Activated naive CD8-positive, alpha-beta T cell treated with anti-CD3 and anti-CD28 coated beads for 36 hours (primary cell): Measurements from ENCODE around the gene SIGLEC15. TPM values are rescaled to one million over a fixed set of nuclear protein-coding genes. Genes with fewer than 3 reads are reported as not detected.
"Not testable (repeated sequence)": the region's sequence is repeated elsewhere in the genome, so short reads cannot be mapped to it uniquely, and the experiment has no call there.

ENCODE experiments used
- DNase-seq: peaks from one replicate; pipeline ENCODE4 v3.0.0; 2021
- H3K27ac Mint-ChIP-seq: one replicate; pipeline ENCODE4 v1.8.0; 2022; ENCODE audit warnings: mild to moderate bottlenecking, moderate library complexity, mixed read lengths
- H3K27me3 Mint-ChIP-seq: one replicate; pipeline ENCODE4 v1.8.0; 2022; ENCODE audit warnings: mild to moderate bottlenecking, mixed read lengths
- H3K36me3 Mint-ChIP-seq: one replicate; pipeline ENCODE4 v1.8.0; 2021; ENCODE audit warnings: mild to moderate bottlenecking, mixed read lengths
- H3K4me1 Mint-ChIP-seq: one replicate; pipeline ENCODE4 v1.8.0; 2021; ENCODE audit warnings: mixed read lengths
- H3K4me3 Mint-ChIP-seq: one replicate; pipeline ENCODE4 v1.8.0; 2022; ENCODE audit warnings: mild to moderate bottlenecking, moderate library complexity, mixed read lengths
- H3K9me3 Mint-ChIP-seq: one replicate; pipeline ENCODE4 v1.8.0; 2022; ENCODE audit warnings: mixed read lengths
- total RNA-seq, 2 experiments: library from RNA; stranded (reverse); gene quantifications; one replicate each; pipeline ENCODE4 v1.2.3, GENCODE V29; 2021

SIGLEC15 gene
- total RNA-seq, 2 experiments from 2014 or later = not detected

DNA sequence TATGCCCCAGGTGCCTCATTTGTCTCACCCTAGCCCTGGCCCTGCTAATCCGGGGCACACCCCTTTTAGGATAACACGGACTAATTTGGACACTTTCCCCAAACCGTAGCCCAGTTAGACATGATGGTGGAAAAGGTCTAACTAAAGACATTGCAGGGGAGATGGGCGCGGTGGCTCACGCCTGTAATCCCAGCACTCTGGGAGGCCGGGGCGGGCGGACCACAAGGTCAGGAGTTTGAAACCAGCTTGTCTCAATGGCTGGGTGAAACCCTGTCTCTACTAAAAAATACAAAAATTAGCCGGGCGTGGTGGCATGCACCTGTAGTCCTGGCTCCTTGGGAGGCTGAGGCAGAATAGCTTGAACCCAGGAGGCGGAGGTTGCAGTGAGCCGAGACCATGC, 23.2 kb downstream of the SIGLEC15 start:
- peaks cover 21% of the 10 kb centered on the region for H3K36me3 Mint-ChIP-seq
- peaks cover 31% of the 10 kb centered on the region for H3K4me1 Mint-ChIP-seq
- H3K27ac Mint-ChIP-seq = peak overlapping the region; percentile 25
- not testable (repeated sequence) for DNase-seq, H3K27me3 Mint-ChIP-seq, H3K4me3 Mint-ChIP-seq, H3K9me3 Mint-ChIP-seq

DNA sequence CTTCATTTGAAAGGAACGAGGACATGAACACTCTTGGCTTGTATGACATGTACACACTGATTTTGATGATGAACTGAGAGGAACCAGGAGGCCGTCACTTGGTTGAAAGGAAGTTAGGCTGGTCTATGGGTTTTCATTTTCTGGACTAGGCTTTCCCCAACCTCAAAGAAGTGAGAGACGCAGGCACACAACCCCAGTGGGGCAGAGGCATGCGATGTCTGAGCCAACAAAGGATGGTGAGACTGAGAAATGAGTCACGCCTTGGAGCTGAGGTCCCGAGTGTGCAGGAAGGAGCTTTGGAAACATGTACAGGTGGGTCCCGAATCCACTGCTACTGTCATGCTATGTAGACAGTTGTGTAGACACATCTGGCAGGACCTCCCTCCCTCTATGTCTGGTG, 24.1 kb downstream of the SIGLEC15 start:
- H3K4me3 Mint-ChIP-seq = no peak overlapping the region
- peaks cover 22% of the 10 kb centered on the region for H3K36me3 Mint-ChIP-seq
- H3K4me1 Mint-ChIP-seq = peaks cover 31% of the 10 kb centered on the region
- peak overlapping the region; percentile 71 for H3K27ac Mint-ChIP-seq
- H3K27me3 Mint-ChIP-seq = no peaks in the 10 kb centered on the region
- no peaks in the 10 kb centered on the region for H3K9me3 Mint-ChIP-seq
- DNase-seq = no peak

DNA sequence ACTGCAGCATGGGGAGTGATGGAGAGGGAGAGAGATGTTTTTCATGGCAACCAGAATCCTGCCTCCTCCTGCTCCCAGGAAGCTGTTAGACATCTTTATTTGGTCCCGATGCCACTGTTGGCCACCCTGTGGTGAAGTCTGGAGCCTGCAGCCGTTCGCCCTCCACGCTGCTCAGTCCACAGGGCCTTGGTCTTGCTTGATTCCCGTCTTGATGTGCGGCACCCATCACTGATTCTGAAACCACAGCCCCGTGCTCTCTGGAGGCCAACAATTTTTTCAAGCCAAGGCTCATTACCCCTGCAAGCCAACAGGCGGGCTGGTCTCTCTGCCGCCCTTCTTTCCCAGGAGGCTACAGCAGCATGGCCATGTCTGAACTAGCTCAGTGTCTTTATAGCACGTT, 24.5 kb downstream of the SIGLEC15 start:
- DNase-seq = no peak
- no peaks in the 10 kb centered on the region for H3K27me3 Mint-ChIP-seq
- H3K36me3 Mint-ChIP-seq = peaks cover 22% of the 10 kb centered on the region
- H3K27ac Mint-ChIP-seq = no peak overlapping the region
- no peaks in the 10 kb centered on the region for H3K9me3 Mint-ChIP-seq
- no peak overlapping the region for H3K4me3 Mint-ChIP-seq
- peaks cover 27% of the 10 kb centered on the region for H3K4me1 Mint-ChIP-seq

GRCh38 chr18:45851161-45851925, 25.9 kb downstream of the SIGLEC15 start:
- H3K4me1 Mint-ChIP-seq = peaks cover 25% of the 10 kb centered on the region
- H3K9me3 Mint-ChIP-seq = no peaks in the 10 kb centered on the region

DNA sequence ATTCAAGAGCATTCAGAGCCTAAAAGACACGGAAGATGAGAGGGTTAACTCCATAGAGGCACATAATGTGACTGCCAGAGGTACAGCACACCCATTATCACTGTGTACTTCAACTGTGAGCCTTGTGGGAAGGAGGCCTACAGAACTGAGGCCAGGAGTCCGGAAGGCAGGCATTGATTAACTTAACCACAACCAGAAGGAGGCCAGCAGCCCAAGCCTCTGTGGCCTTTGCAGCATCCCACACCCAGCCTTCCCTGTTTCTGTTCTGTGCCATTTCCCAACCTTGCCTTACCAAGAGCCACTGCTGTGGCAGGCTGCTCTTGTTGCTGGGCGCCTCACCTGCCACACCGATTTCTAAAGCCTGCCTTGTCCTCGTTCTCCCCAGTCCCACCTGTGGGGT, 27.2 kb downstream of the SIGLEC15 start:
- peaks cover 14% of the 10 kb centered on the region for H3K4me1 Mint-ChIP-seq
- peaks cover 26% of the 10 kb centered on the region for H3K36me3 Mint-ChIP-seq
- H3K4me3 Mint-ChIP-seq = no peak overlapping the region
- no peak overlapping the region for H3K27ac Mint-ChIP-seq
- no peaks in the 10 kb centered on the region for H3K27me3 Mint-ChIP-seq
- no peak for DNase-seq
- H3K9me3 Mint-ChIP-seq = no peaks in the 10 kb centered on the region

More at GRCh38 chr18:45851161-45851925, 25.9 kb downstream of the SIGLEC15 start:
- Mint-ChIP-seq H3K27me3 (no peaks in the 10 kb centered on the region), H3K4me3 (no peak overlapping the region), H3K36me3 (peaks cover 22% of the 10 kb centered on the region), H3K27ac (peak overlapping the region; percentile 21)
- DNase-seq = no peak

DNA sequence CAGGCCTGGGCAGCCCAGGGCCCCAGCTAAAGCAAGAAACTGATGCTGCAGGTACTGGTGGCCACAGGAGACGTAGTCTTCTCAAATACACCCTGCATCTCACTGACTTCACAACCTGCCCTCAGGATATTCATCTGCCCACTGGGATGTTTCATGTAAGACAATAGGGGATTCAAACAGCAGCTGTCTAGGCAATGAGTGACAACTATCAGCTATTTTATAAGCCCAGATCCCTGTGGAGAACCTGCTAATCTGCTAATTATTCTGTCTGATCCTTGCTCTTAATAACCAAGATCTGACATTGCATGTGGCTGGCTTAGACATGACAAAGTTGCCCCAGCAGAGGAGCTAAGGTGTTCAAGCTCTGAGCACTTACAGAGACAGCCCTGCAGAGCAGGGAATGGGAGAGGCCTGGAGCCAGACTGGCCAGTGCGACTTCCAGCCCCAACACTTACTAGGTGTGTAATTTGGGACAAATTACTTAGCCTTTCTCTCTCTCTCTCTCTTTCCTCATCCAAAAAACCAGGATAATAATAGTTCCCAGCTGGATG, 28.6 kb downstream of the SIGLEC15 start:
- DNase-seq = no peak
- Mint-ChIP-seq H3K27me3 (no peaks in the 10 kb centered on the region), H3K27ac (no peak overlapping the region)

GRCh38 chr18:45856531-45856930, 31.1 kb downstream of the SIGLEC15 start:
- no peaks in the 10 kb centered on the region for H3K9me3 Mint-ChIP-seq
- no peak for DNase-seq
- no peak overlapping the region for H3K4me3 Mint-ChIP-seq
- H3K27ac Mint-ChIP-seq = no peak overlapping the region
- H3K27me3 Mint-ChIP-seq = no peaks in the 10 kb centered on the region
- peaks cover 16% of the 10 kb centered on the region for H3K36me3 Mint-ChIP-seq
- no peaks in the 10 kb centered on the region for H3K4me1 Mint-ChIP-seq

More for the DNA sequence above, 28.6 kb downstream of the SIGLEC15 start:
- Mint-ChIP-seq H3K4me3 (no peak overlapping the region), H3K36me3 (peaks cover 20% of the 10 kb centered on the region), H3K4me1 (peaks cover 7% of the 10 kb centered on the region), H3K9me3 (no peaks in the 10 kb centered on the region)

DNA sequence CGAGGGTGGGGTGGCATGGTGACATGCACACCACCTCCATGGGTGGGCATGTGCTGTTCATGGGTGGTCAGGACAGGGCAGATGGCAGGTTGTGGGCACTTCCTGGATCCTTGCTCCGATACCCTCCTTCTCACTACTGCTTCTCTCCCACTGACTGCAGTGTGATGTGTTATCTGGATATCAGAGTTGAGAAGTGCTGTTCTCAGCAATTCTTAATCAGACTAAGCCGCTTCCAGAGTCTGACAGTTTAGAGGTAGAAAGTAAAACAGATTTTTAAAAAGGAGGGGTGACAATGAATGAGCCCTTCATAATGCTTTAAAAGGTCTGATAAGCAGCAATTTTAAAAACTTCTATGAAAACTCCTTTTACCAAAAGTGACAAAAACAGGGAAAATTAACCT, 33.9 kb downstream of the SIGLEC15 start:
- H3K4me1 Mint-ChIP-seq = peaks cover 8% of the 10 kb centered on the region
- H3K27ac Mint-ChIP-seq = no peak overlapping the region
- H3K27me3 Mint-ChIP-seq = no peaks in the 10 kb centered on the region
- peaks cover 25% of the 10 kb centered on the region for H3K36me3 Mint-ChIP-seq
- DNase-seq = no peak
- peaks cover 4% of the 10 kb centered on the region for H3K9me3 Mint-ChIP-seq
- H3K4me3 Mint-ChIP-seq = no peak overlapping the region

- no peak for DNase-seq
- H3K4me1 Mint-ChIP-seq = peaks cover 8% of the 10 kb centered on the region
- H3K36me3 Mint-ChIP-seq = peaks cover 36% of the 10 kb centered on the region
- peaks cover 4% of the 10 kb centered on the region for H3K9me3 Mint-ChIP-seq
- no peak overlapping the region for H3K4me3 Mint-ChIP-seq
- no peak overlapping the region for H3K27ac Mint-ChIP-seq
- H3K27me3 Mint-ChIP-seq = no peaks in the 10 kb centered on the region
Measured at GRCh38 chr18:45860492-45860891, 35.0 kb downstream of the SIGLEC15 start.

DNA sequence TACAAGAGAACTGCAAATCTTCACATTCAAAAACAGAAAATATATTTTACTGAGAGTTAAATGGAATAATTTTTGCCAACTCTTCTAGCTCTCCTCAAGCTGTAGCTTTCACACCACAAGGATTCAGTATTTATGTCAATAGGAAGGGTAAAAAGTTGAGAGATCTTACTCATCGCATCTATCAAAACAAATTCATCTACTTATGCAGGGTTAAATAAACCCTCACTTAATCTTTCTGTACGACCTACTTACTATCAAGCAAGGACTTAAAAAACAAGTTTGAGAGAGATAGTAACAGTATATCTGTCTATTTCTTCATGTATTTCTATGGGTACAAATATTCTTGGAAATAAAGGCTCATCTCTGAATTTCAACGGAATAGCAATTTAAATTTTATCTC, 35.5 kb downstream of the SIGLEC15 start:
- Mint-ChIP-seq H3K36me3 (peaks cover 41% of the 10 kb centered on the region), H3K27me3 (no peaks in the 10 kb centered on the region), H3K27ac (no peak overlapping the region), H3K4me1 (peaks cover 8% of the 10 kb centered on the region), H3K4me3 (no peak overlapping the region), H3K9me3 (peaks cover 4% of the 10 kb centered on the region)
- no peak for DNase-seq

DNA sequence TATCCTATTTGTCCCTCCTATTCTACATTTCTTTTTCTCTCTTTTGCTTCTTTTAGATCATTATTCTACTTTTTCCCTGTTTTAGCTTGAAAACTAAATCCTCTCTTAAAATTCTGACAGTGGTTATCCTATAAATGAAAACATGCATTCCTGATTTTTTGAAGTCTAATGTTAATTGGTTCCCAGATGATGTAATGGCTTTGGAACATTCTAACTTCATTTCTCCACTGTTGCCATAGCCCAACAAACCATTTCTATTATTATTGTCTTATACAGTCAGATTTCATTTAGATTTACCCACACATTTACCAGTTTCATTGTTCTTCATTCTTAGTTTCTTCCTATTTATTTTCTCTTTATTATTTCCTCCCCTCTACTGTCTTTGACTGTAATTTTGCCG, 36.5 kb downstream of the SIGLEC15 start:
- peaks cover 4% of the 10 kb centered on the region for H3K9me3 Mint-ChIP-seq
- no peak overlapping the region for H3K4me3 Mint-ChIP-seq
- H3K27ac Mint-ChIP-seq = no peak overlapping the region
- no peaks in the 10 kb centered on the region for H3K27me3 Mint-ChIP-seq
- peaks cover 8% of the 10 kb centered on the region for H3K4me1 Mint-ChIP-seq
- H3K36me3 Mint-ChIP-seq = peaks cover 49% of the 10 kb centered on the region
- no peak for DNase-seq

DNA sequence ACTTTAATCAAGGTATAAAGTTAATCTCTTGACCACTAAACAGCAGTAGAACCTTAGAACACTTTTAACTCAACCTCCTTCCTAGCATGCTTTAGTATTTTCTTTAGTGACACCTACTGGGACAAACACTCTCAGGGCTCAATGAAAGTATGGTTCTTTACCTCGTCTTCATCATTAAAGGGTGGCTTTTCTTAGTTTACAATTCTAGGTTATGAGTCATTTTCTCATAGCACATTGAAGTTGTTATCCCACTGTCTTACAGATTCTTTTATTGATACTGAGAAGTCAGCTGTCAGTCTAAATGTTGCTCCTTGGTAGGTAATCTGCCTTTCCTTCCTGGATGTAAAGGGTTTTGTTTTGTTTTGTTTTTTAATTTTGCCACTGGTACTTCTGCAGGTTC, 38.0 kb downstream of the SIGLEC15 start:
- no peak overlapping the region for H3K27ac Mint-ChIP-seq
- DNase-seq = no peak
- no peak overlapping the region for H3K4me3 Mint-ChIP-seq
- peaks cover 50% of the 10 kb centered on the region for H3K36me3 Mint-ChIP-seq
- H3K27me3 Mint-ChIP-seq = no peaks in the 10 kb centered on the region
- peaks cover 4% of the 10 kb centered on the region for H3K9me3 Mint-ChIP-seq
- H3K4me1 Mint-ChIP-seq = peaks cover 8% of the 10 kb centered on the region

GRCh38 chr18:45864081-45864480, 38.6 kb downstream of the SIGLEC15 start:
- H3K4me1 Mint-ChIP-seq = peaks cover 8% of the 10 kb centered on the region
- no peak overlapping the region for H3K4me3 Mint-ChIP-seq
- H3K36me3 Mint-ChIP-seq = peaks cover 50% of the 10 kb centered on the region
- H3K27me3 Mint-ChIP-seq = no peaks in the 10 kb centered on the region
- no peak overlapping the region for H3K27ac Mint-ChIP-seq
- DNase-seq = no peak
- H3K9me3 Mint-ChIP-seq = peaks cover 4% of the 10 kb centered on the region

DNA sequence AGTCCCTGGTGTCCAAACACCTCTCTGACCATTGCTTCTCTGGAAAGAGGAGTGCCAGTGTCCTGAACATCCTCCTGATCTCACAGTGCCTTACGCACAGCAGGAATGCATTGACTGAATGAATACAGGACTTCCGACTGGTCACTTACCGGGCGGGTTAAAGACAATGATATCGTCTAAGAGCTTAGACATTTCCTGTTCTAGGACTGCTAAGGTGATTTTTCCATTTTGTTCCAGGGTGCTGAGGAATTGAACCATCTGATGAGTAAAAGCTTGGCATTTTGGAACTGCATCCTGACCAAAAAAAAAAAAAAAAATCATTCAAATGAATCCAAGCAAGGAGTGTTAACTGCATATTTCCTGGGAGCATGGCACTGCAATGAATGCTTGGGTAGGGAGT, 40.0 kb downstream of the SIGLEC15 start:
- peaks cover 4% of the 10 kb centered on the region for H3K9me3 Mint-ChIP-seq
- peaks cover 14% of the 10 kb centered on the region for H3K4me1 Mint-ChIP-seq

GRCh38 chr18:45870419-45870818, 44.9 kb downstream of the SIGLEC15 start:
- H3K27me3 Mint-ChIP-seq = no peaks in the 10 kb centered on the region
- H3K4me1 Mint-ChIP-seq = peaks cover 29% of the 10 kb centered on the region
- no peak for DNase-seq
- H3K36me3 Mint-ChIP-seq = peaks cover 77% of the 10 kb centered on the region
- no peak overlapping the region for H3K4me3 Mint-ChIP-seq
- peaks cover 15% of the 10 kb centered on the region for H3K9me3 Mint-ChIP-seq
- no peak overlapping the region for H3K27ac Mint-ChIP-seq

More for the DNA sequence above, 40.0 kb downstream of the SIGLEC15 start:
- no peak overlapping the region for H3K4me3 Mint-ChIP-seq
- peaks cover 59% of the 10 kb centered on the region for H3K36me3 Mint-ChIP-seq
- no peaks in the 10 kb centered on the region for H3K27me3 Mint-ChIP-seq
- H3K27ac Mint-ChIP-seq = no peak overlapping the region
- DNase-seq = no peak
